ENCODE data around the gene IQSEC1. TPM values are rescaled to one million over a fixed set of nuclear protein-coding genes. Genes with fewer than 3 reads are reported as not detected.

The IQSEC1 gene
- total and polyA plus RNA-seq, 8 donors: 24.9 to 57.0 (median 34.2) TPM

DNA sequence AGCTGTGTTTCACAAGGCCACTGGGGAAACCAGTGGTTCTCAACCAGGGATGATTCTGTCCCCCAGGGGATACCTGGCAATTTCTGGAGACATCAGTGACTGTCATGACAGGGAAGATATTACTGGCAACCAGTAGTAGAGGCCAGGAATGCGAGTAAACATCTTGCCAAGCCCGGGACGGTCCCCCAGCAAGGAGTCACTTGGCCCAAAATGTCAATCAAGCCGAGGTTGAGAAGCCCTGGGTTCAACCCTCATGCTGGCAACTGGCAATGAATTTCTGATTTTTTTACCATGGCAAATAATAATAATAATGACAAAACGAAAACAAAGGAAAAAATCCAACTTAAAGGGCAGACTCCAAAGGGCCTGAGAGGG lies 166.3 kb downstream of the IQSEC1 start:
- Histone ChIP-seq H3K36me3 (peaks cover 0 to 100% of the 10 kb centered on the region in 2 donors), H3K27ac (no peak overlapping the region), H3K9me3 (no peaks in the 10 kb centered on the region), H3K27me3 (no peaks in the 10 kb centered on the region), H3K4me1 (no peaks in the 10 kb centered on the region), H3K4me3 (no peak overlapping the region)
- DNase-seq (no peak), ATAC-seq (no peak)
- intact Hi-C loops (cut with DNase I): no loop called here
- TF ChIP-seq, protein P1, sequence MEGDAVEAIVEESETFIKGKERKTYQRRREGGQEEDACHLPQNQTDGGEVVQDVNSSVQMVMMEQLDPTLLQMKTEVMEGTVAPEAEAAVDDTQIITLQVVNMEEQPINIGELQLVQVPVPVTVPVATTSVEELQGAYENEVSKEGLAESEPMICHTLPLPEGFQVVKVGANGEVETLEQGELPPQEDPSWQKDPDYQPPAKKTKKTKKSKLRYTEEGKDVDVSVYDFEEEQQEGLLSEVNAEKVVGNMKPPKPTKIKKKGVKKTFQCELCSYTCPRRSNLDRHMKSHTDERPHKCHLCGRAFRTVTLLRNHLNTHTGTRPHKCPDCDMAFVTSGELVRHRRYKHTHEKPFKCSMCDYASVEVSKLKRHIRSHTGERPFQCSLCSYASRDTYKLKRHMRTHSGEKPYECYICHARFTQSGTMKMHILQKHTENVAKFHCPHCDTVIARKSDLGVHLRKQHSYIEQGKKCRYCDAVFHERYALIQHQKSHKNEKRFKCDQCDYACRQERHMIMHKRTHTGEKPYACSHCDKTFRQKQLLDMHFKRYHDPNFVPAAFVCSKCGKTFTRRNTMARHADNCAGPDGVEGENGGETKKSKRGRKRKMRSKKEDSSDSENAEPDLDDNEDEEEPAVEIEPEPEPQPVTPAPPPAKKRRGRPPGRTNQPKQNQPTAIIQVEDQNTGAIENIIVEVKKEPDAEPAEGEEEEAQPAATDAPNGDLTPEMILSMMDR (IDR thresholded peaks at IDR 0.05): no peak

GRCh38 chr3:12906141-12906915 lies 166.9 kb downstream of the IQSEC1 start:
- Histone ChIP-seq H3K4me1 (no peaks in the 10 kb centered on the region), H3K27ac (no peak overlapping the region), H3K9me3 (no peaks in the 10 kb centered on the region), H3K36me3 (peaks cover 0 to 100% of the 10 kb centered on the region in 2 donors), H3K27me3 (no peaks in the 10 kb centered on the region), H3K4me3 (no peak overlapping the region)
- TF ChIP-seq, protein P1 (IDR thresholded peaks at IDR 0.05): no peak
- DNase-seq: peak in 1 of 4 donors; percentile 61
- ATAC-seq: no peak
- intact Hi-C loops (cut with DNase I): no loop called here

GRCh38 chr3:12905316-12906071 lies 167.7 kb downstream of the IQSEC1 start:
- intact Hi-C loops (cut with DNase I): no loop called here
- no peaks in the 10 kb centered on the region for H3K4me1 ChIP-seq
- peaks cover 0 to 100% of the 10 kb centered on the region in 2 donors for H3K36me3 ChIP-seq
- H3K27ac ChIP-seq: no peak overlapping the region
- no peaks in the 10 kb centered on the region for H3K27me3 ChIP-seq
- DNase-seq (peak in 1 of 4 donors; percentile 66), ATAC-seq (no peak)
- H3K4me3 ChIP-seq: no peak overlapping the region
- TF ChIP-seq, protein P1 (IDR thresholded peaks at IDR 0.05): no peak
- H3K9me3 ChIP-seq: no peaks in the 10 kb centered on the region

- Histone ChIP-seq H3K4me1 (no peaks in the 10 kb centered on the region), H3K9me3 (no peaks in the 10 kb centered on the region), H3K27me3 (no peaks in the 10 kb centered on the region), H3K4me3 (no peak overlapping the region), H3K36me3 (peaks cover 0 to 100% of the 10 kb centered on the region in 2 donors), H3K27ac (no peak overlapping the region)
- peak in 1 of 4 donors; percentile 63 for DNase-seq
- TF ChIP-seq, protein P1 (IDR thresholded peaks at IDR 0.05): no peak
- no peak for ATAC-seq
- intact Hi-C loops (cut with DNase I): no loop called here
These were observed 168.3 kb downstream of the IQSEC1 start for GRCh38 chr3:12904951-12905315.

- no peak overlapping the region for H3K4me3 ChIP-seq
- H3K36me3 ChIP-seq: peaks cover 0 to 100% of the 10 kb centered on the region in 2 donors
- no peak for ATAC-seq
- no peaks in the 10 kb centered on the region for H3K9me3 ChIP-seq
- TF ChIP-seq, protein P1 (IDR thresholded peaks at IDR 0.05): no peak
- no peaks in the 10 kb centered on the region for H3K4me1 ChIP-seq
- intact Hi-C loops (cut with DNase I): no loop called here
- H3K27ac ChIP-seq: no peak overlapping the region
- peak in 1 of 4 donors; percentile 61 for DNase-seq
- H3K27me3 ChIP-seq: no peaks in the 10 kb centered on the region
These were observed 169.3 kb downstream of the IQSEC1 start for GRCh38 chr3:12903881-12904280.
